H1 (cell line): ENCODE data around the gene MFAP4.

Experiments used
- BRCA1 ChIP-seq: IDR thresholded peaks from 2 replicates; pipeline ENCODE4 v1.6.1; 2012; ENCODE audit warnings: low read depth, low read length, improper control_type of control experiment
- CTCF ChIP-seq, 3 experiments: IDR thresholded peaks; 1 replicate in 2 of 3; 2 replicates in 1 of 3; pipeline versions ENCODE4 v1.5.1 to v1.6.1; 2011; ENCODE audit warnings: low read length in 3 of 3, mild to moderate bottlenecking in 3 of 3, inconsistent platforms in 2 of 3, low read depth in 1 of 3, moderate library complexity in 1 of 3; ENCODE audit not compliant: insufficient read depth in 1 of 3; ENCODE audit errors: control extremely low read depth in 1 of 3
- EGR1 ChIP-seq: IDR thresholded peaks from 2 replicates; pipeline ENCODE4 v1.6.1; 2011; ENCODE audit warnings: low read depth, low read length, borderline replicate concordance
- GTF2F1 ChIP-seq: IDR thresholded peaks from 2 replicates; pipeline ENCODE4 v1.6.1; 2012; ENCODE audit warnings: low read depth, low read length, improper control_type of control experiment, borderline replicate concordance
- JUN ChIP-seq: IDR thresholded peaks from 2 replicates; pipeline ENCODE4 v1.6.1; 2011; ENCODE audit warnings: low read depth, mild to moderate bottlenecking, improper control_type of control experiment, low read length
- POLR2A ChIP-seq, 2 experiments: IDR thresholded peaks; 1 replicate in 1 of 2; 2 replicates in 1 of 2; pipeline ENCODE4 v1.6.1; 2011; ENCODE audit warnings: low read depth in 2 of 2, low read length in 2 of 2, mild to moderate bottlenecking in 2 of 2; ENCODE audit errors: control extremely low read depth in 1 of 2
- POLR2AphosphoS5 ChIP-seq: IDR thresholded peaks from 2 replicates; pipeline ENCODE4 v1.6.1; 2011; ENCODE audit warnings: low read depth, low read length
- RAD21 ChIP-seq, 2 experiments: IDR thresholded peaks in 1 of 2; conservative IDR thresholded peaks in 1 of 2; 2 replicates each; pipeline ENCODE4 v1.6.1; 2011; ENCODE audit warnings: low read depth in 2 of 2, low read length in 2 of 2, improper control_type of control experiment in 1 of 2, inconsistent platforms in 1 of 2, mild to moderate bottlenecking in 1 of 2, moderate library complexity in 1 of 2
- RBBP5 ChIP-seq: IDR thresholded peaks from 2 replicates; pipeline ENCODE4 v1.7.1; 2012; ENCODE audit warnings: low read depth, mild to moderate bottlenecking, inconsistent platforms, low read length, moderate library complexity, borderline replicate concordance
- SUZ12 ChIP-seq: fragments of 200-600 bp; sonication (generic); IDR thresholded peaks from 2 replicates; pipeline ENCODE4 v1.6.1; 2012; ENCODE audit warnings: mild to moderate bottlenecking, inconsistent platforms, low read length, moderate library complexity, mixed read lengths
- TEAD4 ChIP-seq: IDR thresholded peaks from 2 replicates; pipeline ENCODE4 v1.6.1; 2012; ENCODE audit warnings: low read depth, low read length, inconsistent platforms, mixed read lengths

- TF ChIP-seq BRCA1 (no peak), CTCF (IDR thresholded peaks at IDR 0.05; ENCODE audit: control extremely low read depth in 1 of 3, insufficient read depth in 1 of 3, low read depth in 1 of 3, low read length in 3 of 3) (no peak), POLR2AphosphoS5 (no peak), POLR2A (IDR thresholded peaks at IDR 0.05; ENCODE audit: control extremely low read depth in 1 of 2, low read depth in 2 of 2, low read length in 2 of 2) (no peak), GTF2F1 (no peak), JUN (no peak), RBBP5 (no peak), EGR1 (no peak), RAD21 (IDR thresholded peaks at IDR 0.05 in 1 of 2, conservative IDR thresholded peaks at IDR 0.05 in 1 of 2; ENCODE audit: low read depth in 2 of 2, low read length in 2 of 2) (no peak), TEAD4 (no peak), SUZ12 (no peak)
These were observed 15.6 kb downstream of the MFAP4 start for GRCh38 chr17:19371259-19372010.
